Small intestine (tissue), 7 donors: ENCODE measurements around the gene NADK2. TPM values are rescaled to one million over a fixed set of nuclear protein-coding genes. Genes with fewer than 3 reads are reported as not detected.

ENCODE experiments used
- DNase-seq, 2 donors: peaks; one replicate each; pipeline versions ENCODE4 v3.0.0 to v3.0.0-alpha.2; 2013
- FAIRE-seq: peaks from 2 replicates; lab custom pipeline; 2012; peaks lifted over from hg19 to GRCh38; lab: Jason Lieb, UNC
- H3K27ac ChIP-seq, 3 donors: one replicate each; pipeline ENCODE4 v1.5.1; 2013; ENCODE audit warnings: low read length in 2 of 3, mild to moderate bottlenecking in 2 of 3, control low read depth in 1 of 3, inconsistent platforms in 1 of 3, low read depth in 1 of 3, moderate library complexity in 1 of 3
- H3K27me3 ChIP-seq, 3 donors: one replicate each; pipeline ENCODE4 v1.6.1; 2013; ENCODE audit warnings: low read length in 3 of 3, inconsistent platforms in 1 of 3; ENCODE audit not compliant: control insufficient read depth in 3 of 3, insufficient read depth in 3 of 3
- H3K36me3 ChIP-seq, 3 donors: one replicate each; pipeline ENCODE4 v1.6.1; 2013; ENCODE audit warnings: low read length in 3 of 3, inconsistent platforms in 1 of 3, low read depth in 1 of 3, mild to moderate bottlenecking in 1 of 3, moderate library complexity in 1 of 3; ENCODE audit not compliant: control insufficient read depth in 3 of 3, insufficient read depth in 2 of 3
- H3K4me1 ChIP-seq, 3 donors: one replicate each; pipeline ENCODE4 v1.6.1; 2013; ENCODE audit warnings: low read length in 2 of 3, inconsistent platforms in 1 of 3, low read depth in 1 of 3, mild to moderate bottlenecking in 1 of 3, moderate library complexity in 1 of 3; ENCODE audit not compliant: control insufficient read depth in 3 of 3, insufficient read depth in 2 of 3
- H3K4me3 ChIP-seq, 3 donors: one replicate each; pipeline ENCODE4 v1.5.1; 2013; ENCODE audit warnings: low read length in 3 of 3, control low read depth in 1 of 3, inconsistent platforms in 1 of 3, low read depth in 1 of 3, mild to moderate bottlenecking in 1 of 3, moderate library complexity in 1 of 3
- H3K9me3 ChIP-seq, 2 donors: one replicate each; pipeline ENCODE4 v1.6.1; 2013; ENCODE audit warnings: low read depth in 1 of 2, low read length in 1 of 2; ENCODE audit not compliant: control insufficient read depth in 2 of 2, insufficient read depth in 1 of 2
- WGBS, 3 donors: extraction: QIAGEN DNeasy Blood & Tissue Kit; methylation state at CpG; one replicate each; pipeline ENCODE4 v1.1.7; 2013; 5-methylcytosine and 5-hydroxymethylcytosine counted together
- polyA plus RNA-seq, 4 donors: library from polyadenylated mRNA; stranded (reverse) in 3 of 4; unstranded in 1 of 4; fragments of 200-250 nt in 3 of 4; fragments of 120-200 nt in 1 of 4; gene quantifications; one replicate each; pipeline versions ENCODE4 v1.2.1 to v1.2.3, GENCODE V29; 2013
- donor health status: healthy with polysubstance abuse.
- donor health status: control.
- donor health status: control.
- donor health status: Bipolar disorder and iron deficiency.
- donor health status: healthy.

NADK2 gene
- polyA plus RNA-seq, 4 donors = 13.0 to 59.1 (median 14.2) TPM

- peak within 1 kb of the TSS; percentile 77 to 98 (median 84) for H3K4me3 ChIP-seq
- H3K27me3 ChIP-seq = no peaks in the 10 kb centered on the region
- DNase-seq = peak; percentile 98 to 99
- FAIRE-seq = peak; percentile 5
- H3K9me3 ChIP-seq = peaks cover 0 to 9% of the 10 kb centered on the region in 2 donors
- H3K4me1 ChIP-seq = peaks cover 2 to 46% (median 8%) of the 10 kb centered on the region in 3 donors
- H3K36me3 ChIP-seq = peaks cover 0 to 16% (median 4%) of the 10 kb centered on the region in 3 donors
- WGBS, 3 donors = 0 to 1% (median 0%) methylated on average over 81 of the region's 81 CpGs
- H3K27ac ChIP-seq = peak within 1 kb of the TSS; percentile 79 to 95 (median 81)
These were observed 90.0 kb downstream of the NADK2 start, which contains the start of the genes LMBRD2 and SKP2 for GRCh38 chr5:36151434-36152323. Gene LMBRD2 (minus strand): TSS chr5:36151887. CDS start chr5:36143349, 8,538 bp downstream. Gene SKP2 (plus strand): TSS chr5:36152111. CDS start chr5:36152263, 152 bp downstream.

GRCh38 chr5:36150676-36151433 is 90.9 kb downstream of the NADK2 start:
- peak overlapping the region; percentile 79 to 95 (median 81) for H3K27ac ChIP-seq
- FAIRE-seq (no peak), DNase-seq (peak; percentile 33 to 65)
- peaks cover 0 to 9% of the 10 kb centered on the region in 2 donors for H3K9me3 ChIP-seq
- H3K4me1 ChIP-seq = peaks cover 2 to 38% (median 8%) of the 10 kb centered on the region in 3 donors
- H3K36me3 ChIP-seq = peaks cover 0 to 12% (median 4%) of the 10 kb centered on the region in 3 donors
- H3K27me3 ChIP-seq = no peaks in the 10 kb centered on the region
- H3K4me3 ChIP-seq = peak overlapping the region; percentile 77 to 98 (median 84)
- 2 to 3% (median 3%) methylated on average over 23 of the region's 23 CpGs for WGBS, 3 donors

- peaks cover 0 to 12% (median 3%) of the 10 kb centered on the region in 3 donors for H3K4me1 ChIP-seq
- no peaks in the 10 kb centered on the region for H3K9me3 ChIP-seq
- no peak for FAIRE-seq
- DNase-seq = no peak
- no peaks in the 10 kb centered on the region for H3K27me3 ChIP-seq
- H3K27ac ChIP-seq = no peak overlapping the region
- 75 to 89% (median 87%) methylated on average over 2 of the region's 2 CpGs for WGBS, 3 donors
- H3K4me3 ChIP-seq = no peak overlapping the region
- peaks cover 0 to 2% (median 0%) of the 10 kb centered on the region in 3 donors for H3K36me3 ChIP-seq
These were observed 94.0 kb downstream of the NADK2 start for GRCh38 chr5:36147681-36148080.

GRCh38 chr5:36146390-36146789 is 95.3 kb downstream of the NADK2 start:
- Histone ChIP-seq H3K4me1 (peaks cover 0 to 12% (median 3%) of the 10 kb centered on the region in 3 donors), H3K4me3 (no peak overlapping the region), H3K27me3 (no peaks in the 10 kb centered on the region), H3K27ac (no peak overlapping the region), H3K36me3 (peaks cover 0 to 5% (median 0%) of the 10 kb centered on the region in 3 donors), H3K9me3 (no peaks in the 10 kb centered on the region)
- DNase-seq = no peak
- WGBS, 3 donors = 72 to 82% (median 75%) methylated on average over 3 of the region's 3 CpGs
- no peak for FAIRE-seq

GRCh38 chr5:36145311-36145710 is 96.4 kb downstream of the NADK2 start:
- Histone ChIP-seq H3K9me3 (peaks cover 0 to under 1% of the 10 kb centered on the region in 2 donors), H3K27ac (no peak overlapping the region), H3K27me3 (no peaks in the 10 kb centered on the region), H3K4me3 (no peak overlapping the region), H3K4me1 (peaks cover 0 to 10% (median 0%) of the 10 kb centered on the region in 3 donors), H3K36me3 (peaks cover 0 to 5% (median under 1%) of the 10 kb centered on the region in 3 donors)
- WGBS, 3 donors = 86 to 94% (median 92%) methylated on average over 4 of the region's 4 CpGs
- FAIRE-seq = no peak
- DNase-seq = no peak

Other genes with a start within 250 kb of the NADK2 start
- gene UGT3A2, start 175.0 kb downstream of the NADK2 start, polyA plus RNA-seq = 1 to 10 TPM in 1 of 4 donors, under 1 TPM in 1, not detected in 2; 0.42 to 6.9 TPM
- 10 to 100 TPM in 1 of 4 donors, 1 to 10 TPM in 3; 1.6 to 23.5 (median 3.5) TPM for gene LMBRD2, start 90.0 kb downstream of the NADK2 start, polyA plus RNA-seq
- gene SKP2, start 89.8 kb downstream of the NADK2 start, polyA plus RNA-seq = 10 to 100 TPM in 2 of 4 donors, 1 to 10 TPM in 2; 1.4 to 73.0 (median 7.9) TPM
- gene RANBP3L, start 60.0 kb upstream of the NADK2 start, polyA plus RNA-seq = under 1 TPM in 2 of 4 donors, not detected in 2; 0.25 to 0.31 TPM